ENCODE measurements around the gene TMPRSS3. TPM values are rescaled to one million over a fixed set of nuclear protein-coding genes. Genes with fewer than 3 reads are reported as not detected.

The TMPRSS3 gene
- total RNA-seq, 2 donors from 2014 or later: 0.19 to 8.4 TPM

DNA sequence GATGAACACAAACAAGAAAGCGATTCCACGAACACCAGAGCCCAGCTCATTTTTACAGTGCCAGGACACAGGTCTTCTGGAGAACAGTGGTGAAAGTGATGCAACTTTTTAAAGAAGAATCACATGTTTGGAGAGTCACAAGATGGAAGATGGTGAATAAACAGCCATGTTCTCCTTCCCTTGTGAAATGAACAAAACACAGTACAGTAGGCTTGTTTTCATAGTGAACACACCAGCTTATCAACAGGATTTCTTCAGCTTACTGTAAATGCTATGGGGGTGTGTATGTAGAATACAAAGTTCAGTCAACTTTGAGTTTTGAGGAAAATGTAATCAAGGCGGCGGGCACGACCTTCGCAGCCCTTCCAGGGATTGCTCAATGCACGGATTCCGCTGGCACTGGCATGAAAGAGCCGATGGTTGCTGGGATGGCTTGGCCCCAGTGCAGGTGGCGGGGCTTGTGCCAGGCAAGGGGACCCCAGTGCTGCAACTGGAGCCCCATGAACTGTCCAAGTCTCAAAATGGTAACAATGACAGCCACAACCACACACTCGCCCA lies 9.7 kb downstream of the TMPRSS3 start:
- H3K9me3 Mint-ChIP-seq: peaks cover 6% of the 10 kb centered on the region
- H3K4me3 Mint-ChIP-seq: no peak overlapping the region
- H3K36me3 Mint-ChIP-seq: peaks cover 9% of the 10 kb centered on the region
- H3K27ac Mint-ChIP-seq: no peak overlapping the region
- H3K4me1 Mint-ChIP-seq (ENCODE audit: low read depth in 2 of 2): peaks cover 11 to 27% of the 10 kb centered on the region in 2 donors
- peaks cover 0 to 36% of the 10 kb centered on the region in 2 donors for H3K27me3 Mint-ChIP-seq
- no peak for ATAC-seq
- DNase-seq (ENCODE audit: low spot score): no peak

GRCh38 chr21:42385619-42386018 lies 10.2 kb downstream of the TMPRSS3 start:
- H3K27me3 Mint-ChIP-seq: peaks cover 0 to 32% of the 10 kb centered on the region in 2 donors
- no peak overlapping the region for H3K27ac Mint-ChIP-seq
- peaks cover 9% of the 10 kb centered on the region for H3K36me3 Mint-ChIP-seq
- peaks cover 11 to 27% of the 10 kb centered on the region in 2 donors for H3K4me1 Mint-ChIP-seq (ENCODE audit: low read depth in 2 of 2)
- ATAC-seq (no peak), DNase-seq (ENCODE audit: low spot score) (no peak)
- H3K4me3 Mint-ChIP-seq: no peak overlapping the region
- H3K9me3 Mint-ChIP-seq: peaks cover 6% of the 10 kb centered on the region

- peaks cover 0 to 30% of the 10 kb centered on the region in 2 donors for H3K27me3 Mint-ChIP-seq
- H3K36me3 Mint-ChIP-seq: peaks cover 9% of the 10 kb centered on the region
Observed at GRCh38 chr21:42384989-42385388, 10.9 kb downstream of the TMPRSS3 start.

GRCh38 chr21:42384156-42384945 lies 11.5 kb downstream of the TMPRSS3 start:
- Mint-ChIP-seq H3K27me3 (peaks cover 0 to 27% of the 10 kb centered on the region in 2 donors), H3K4me3 (no peak overlapping the region), H3K9me3 (peaks cover 6% of the 10 kb centered on the region), H3K27ac (no peak overlapping the region), H3K36me3 (peaks cover 9% of the 10 kb centered on the region), H3K4me1 (ENCODE audit: low read depth in 2 of 2) (peaks cover 11 to 27% of the 10 kb centered on the region in 2 donors)
- ATAC-seq (no peak), DNase-seq (ENCODE audit: low spot score) (no peak)

More at GRCh38 chr21:42384989-42385388, 10.9 kb downstream of the TMPRSS3 start:
- peaks cover 11 to 27% of the 10 kb centered on the region in 2 donors for H3K4me1 Mint-ChIP-seq (ENCODE audit: low read depth in 2 of 2)
- DNase-seq (ENCODE audit: low spot score) (no peak), ATAC-seq (no peak)
- H3K27ac Mint-ChIP-seq: no peak overlapping the region
- peaks cover 6% of the 10 kb centered on the region for H3K9me3 Mint-ChIP-seq
- H3K4me3 Mint-ChIP-seq: no peak overlapping the region

GRCh38 chr21:42383331-42383730 lies 12.5 kb downstream of the TMPRSS3 start:
- Mint-ChIP-seq H3K4me1 (ENCODE audit: low read depth in 2 of 2) (peaks cover 6 to 17% of the 10 kb centered on the region in 2 donors), H3K27me3 (peaks cover 0 to 22% of the 10 kb centered on the region in 2 donors), H3K36me3 (peaks cover 9% of the 10 kb centered on the region), H3K4me3 (no peak overlapping the region), H3K9me3 (peaks cover 6% of the 10 kb centered on the region), H3K27ac (no peak overlapping the region)
- ATAC-seq: peak in 1 of 2 donors; percentile 10
- no peak for DNase-seq (ENCODE audit: low spot score)

DNA sequence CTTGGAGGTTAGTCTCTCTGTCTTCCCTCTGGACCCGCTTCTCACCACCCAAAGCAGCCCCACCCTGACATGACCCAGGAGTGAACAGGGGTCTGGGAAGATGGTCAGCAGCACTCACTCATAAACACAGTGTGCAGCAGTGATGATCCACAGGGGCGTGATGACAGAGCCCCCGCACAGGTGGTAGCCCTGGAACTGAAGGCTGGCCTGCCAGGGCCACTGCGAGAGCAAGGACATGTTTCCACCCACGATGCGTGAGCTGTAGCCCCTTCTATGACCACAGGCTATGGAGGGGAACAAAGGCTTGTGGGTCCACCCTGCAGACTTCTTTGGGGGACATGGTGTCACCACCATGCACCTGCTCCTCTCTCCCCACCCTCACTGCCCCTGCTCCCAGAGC lies 12.9 kb downstream of the TMPRSS3 start:
- Mint-ChIP-seq H3K27ac (no peak overlapping the region), H3K4me3 (no peak overlapping the region), H3K9me3 (peaks cover 6% of the 10 kb centered on the region), H3K4me1 (ENCODE audit: low read depth in 2 of 2) (peaks cover 6 to 13% of the 10 kb centered on the region in 2 donors), H3K36me3 (peaks cover 9% of the 10 kb centered on the region), H3K27me3 (peaks cover 0 to 19% of the 10 kb centered on the region in 2 donors)
- ATAC-seq: no peak
- no peak for DNase-seq (ENCODE audit: low spot score)

DNA sequence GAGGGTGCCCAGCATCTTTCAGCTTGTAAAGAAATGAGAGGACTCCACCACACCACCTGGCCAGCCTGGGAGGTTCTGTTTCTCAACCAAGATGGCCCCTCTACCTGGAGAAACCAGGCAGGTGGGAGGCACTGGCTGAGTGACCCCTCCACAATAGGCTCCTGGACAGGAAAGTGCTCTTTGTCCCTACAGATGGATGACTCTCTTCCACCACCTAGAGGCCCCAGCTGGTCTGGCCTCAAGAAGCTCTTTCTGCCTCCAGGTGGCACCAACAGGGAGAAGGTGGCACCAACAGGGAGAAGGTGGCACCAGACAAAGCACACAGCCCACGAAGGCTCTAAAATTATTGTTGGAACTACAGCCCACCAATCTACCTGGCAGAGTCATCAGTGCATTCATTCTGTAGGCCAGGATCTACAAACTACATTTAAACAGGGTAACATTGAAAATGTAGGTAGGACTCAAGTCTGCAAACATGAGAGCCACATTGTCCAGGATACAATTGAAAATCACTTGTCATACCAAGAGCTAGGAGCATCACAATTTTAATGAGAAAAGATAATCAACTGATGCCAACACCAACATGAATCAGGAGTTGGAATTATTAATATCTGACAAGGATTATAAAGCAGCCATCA lies 14.4 kb downstream of the TMPRSS3 start:
- Mint-ChIP-seq H3K9me3 (peaks cover 6% of the 10 kb centered on the region), H3K27me3 (peaks cover 0 to 12% of the 10 kb centered on the region in 2 donors), H3K36me3 (peaks cover 9% of the 10 kb centered on the region), H3K27ac (peak overlapping the region in 1 of 2 donors; percentile 46), H3K4me3 (no peak overlapping the region), H3K4me1 (ENCODE audit: low read depth in 2 of 2) (peaks cover 0 to 2% of the 10 kb centered on the region in 2 donors)
- DNase-seq (ENCODE audit: low spot score) (no peak), ATAC-seq (peak in 1 of 2 donors; percentile 52)

- peaks cover 0 to 2% of the 10 kb centered on the region in 2 donors for H3K4me1 Mint-ChIP-seq (ENCODE audit: low read depth in 2 of 2)
- no peak overlapping the region for H3K27ac Mint-ChIP-seq
- peaks cover 6% of the 10 kb centered on the region for H3K9me3 Mint-ChIP-seq
- no peak for DNase-seq (ENCODE audit: low spot score)
- H3K36me3 Mint-ChIP-seq: peaks cover 9% of the 10 kb centered on the region
- H3K4me3 Mint-ChIP-seq: no peak overlapping the region
- no peak for ATAC-seq
- H3K27me3 Mint-ChIP-seq: peaks cover 0 to 16% of the 10 kb centered on the region in 2 donors
Observed at GRCh38 chr21:42379426-42380215, 16.2 kb downstream of the TMPRSS3 start.

GRCh38 chr21:42378418-42378817 lies 17.4 kb downstream of the TMPRSS3 start:
- ATAC-seq: no peak
- no peak for DNase-seq (ENCODE audit: low spot score)
- Mint-ChIP-seq H3K9me3 (peaks cover 6% of the 10 kb centered on the region), H3K36me3 (peaks cover 9% of the 10 kb centered on the region), H3K27me3 (peaks cover 0 to 23% of the 10 kb centered on the region in 2 donors), H3K4me3 (no peak overlapping the region), H3K4me1 (ENCODE audit: low read depth in 2 of 2) (peaks cover 0 to 2% of the 10 kb centered on the region in 2 donors), H3K27ac (no peak overlapping the region)

GRCh38 chr21:42377951-42378340 lies 17.9 kb downstream of the TMPRSS3 start:
- Mint-ChIP-seq H3K27me3 (peaks cover 0 to 26% of the 10 kb centered on the region in 2 donors), H3K4me3 (no peak overlapping the region), H3K36me3 (peaks cover 9% of the 10 kb centered on the region), H3K9me3 (peaks cover 6% of the 10 kb centered on the region), H3K27ac (no peak overlapping the region), H3K4me1 (ENCODE audit: low read depth in 2 of 2) (peaks cover 0 to 2% of the 10 kb centered on the region in 2 donors)
- DNase-seq (ENCODE audit: low spot score): no peak
- ATAC-seq: no peak

DNA sequence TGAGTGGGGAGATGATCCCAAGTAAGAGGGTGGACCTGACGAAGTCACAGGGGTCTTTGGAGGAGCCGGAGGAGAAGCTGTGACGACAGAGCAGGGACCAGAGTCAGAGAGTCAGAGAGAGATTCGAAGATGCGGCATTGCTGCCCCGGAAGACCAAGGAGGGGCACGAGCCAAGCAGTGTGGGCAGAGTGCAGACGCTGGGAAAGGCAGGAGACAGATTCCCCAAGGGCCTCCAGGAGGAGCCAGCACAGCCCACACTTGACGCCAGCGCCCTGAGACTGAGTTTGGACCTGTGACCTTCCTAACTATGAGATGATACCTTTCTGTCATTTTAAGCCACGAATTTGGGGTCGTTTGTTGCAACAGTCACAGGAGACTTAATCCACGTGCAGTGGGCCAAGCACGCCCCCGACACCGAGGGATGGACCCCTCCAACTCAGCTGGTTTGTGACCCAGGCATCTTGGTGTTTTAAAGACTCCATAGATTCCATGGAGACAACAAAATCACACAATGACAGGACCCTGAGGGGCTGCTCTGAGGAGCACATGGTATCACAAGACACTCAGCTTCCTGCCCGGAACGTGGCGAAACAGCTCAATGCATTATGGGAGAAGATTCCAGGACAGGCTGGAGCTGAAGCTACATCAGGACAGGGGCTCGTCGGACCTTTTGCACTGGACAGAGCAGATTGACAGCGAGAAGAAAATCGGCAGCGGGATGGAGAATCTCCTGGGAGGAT lies 18.5 kb downstream of the TMPRSS3 start:
- Mint-ChIP-seq H3K36me3 (peaks cover 9% of the 10 kb centered on the region), H3K27ac (peak overlapping the region in 1 of 2 donors; percentile 35), H3K4me3 (no peak overlapping the region), H3K9me3 (peaks cover 4% of the 10 kb centered on the region), H3K4me1 (ENCODE audit: low read depth in 2 of 2) (peaks cover 0 to 2% of the 10 kb centered on the region in 2 donors), H3K27me3 (peaks cover 0 to 26% of the 10 kb centered on the region in 2 donors)
- no peak for DNase-seq (ENCODE audit: low spot score)
- ATAC-seq: no peak

- no peak for DNase-seq (ENCODE audit: low spot score)
- H3K27ac Mint-ChIP-seq: peak overlapping the region in 1 of 2 donors; percentile 35
- no peak overlapping the region for H3K4me3 Mint-ChIP-seq
- peaks cover 1% of the 10 kb centered on the region for H3K36me3 Mint-ChIP-seq
- H3K27me3 Mint-ChIP-seq: peaks cover 5 to 30% of the 10 kb centered on the region in 2 donors
- H3K4me1 Mint-ChIP-seq (ENCODE audit: low read depth in 2 of 2): peaks cover 0 to 2% of the 10 kb centered on the region in 2 donors
- no peak for ATAC-seq
- no peaks in the 10 kb centered on the region for H3K9me3 Mint-ChIP-seq
Observed at GRCh38 chr21:42376338-42376982, 19.4 kb downstream of the TMPRSS3 start.

Measured in natural killer cell treated with Interleukin-12 subunit alpha and Interleukin-12 subunit beta and Interleukin-15 and Interleukin-18, amount 100 ng/mL, for 72 hours (primary cell).